ENCODE data around the gene SDHAF2.

The SDHAF2 gene

DNA sequence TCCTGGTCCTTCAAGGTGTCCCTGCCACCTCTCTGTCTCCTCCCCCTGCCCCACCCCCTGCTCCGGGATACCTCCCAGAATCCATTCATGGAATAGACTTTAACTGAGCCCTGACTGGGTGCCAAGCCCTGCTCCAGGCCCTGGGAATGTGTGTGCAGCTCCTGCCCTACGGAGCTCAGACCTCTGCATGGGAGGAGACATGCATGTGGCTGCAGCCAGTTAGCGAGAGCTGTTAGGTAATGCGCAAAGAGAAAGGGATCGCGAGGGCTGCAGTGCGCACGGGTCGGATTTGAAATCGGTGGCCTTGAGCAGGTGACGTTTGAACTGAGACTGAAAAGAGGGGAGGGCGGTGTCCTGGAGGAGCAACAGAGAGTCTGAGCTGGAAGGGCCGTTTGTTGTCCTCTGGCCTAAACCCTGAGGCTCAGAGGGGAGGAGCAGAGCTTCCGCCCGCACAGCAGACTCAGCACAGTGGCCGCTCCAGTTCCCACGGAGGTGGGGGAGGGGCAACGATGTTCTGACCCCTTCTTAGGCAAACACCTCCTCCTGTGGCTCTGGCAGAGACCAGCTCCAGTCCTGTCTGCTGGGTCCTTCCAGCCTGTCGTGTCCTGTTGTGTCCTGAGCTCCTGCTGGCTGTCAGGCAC is 58.8 kb downstream of the SDHAF2 start:
- no peaks in the 10 kb centered on the region for H3F3A ChIP-seq (ENCODE audit: insufficient read depth, low read length)
- H3K27ac ChIP-seq (ENCODE audit: low read depth, low read length, poor library complexity, severe bottlenecking) = no peak overlapping the region
- H3K4me1 ChIP-seq (ENCODE audit: insufficient read depth, low read length, severe bottlenecking) = no peaks in the 10 kb centered on the region
- no peaks in the 10 kb centered on the region for H4K20me1 ChIP-seq (ENCODE audit: insufficient read depth, low read length)
- H3K9me2 ChIP-seq (ENCODE audit: low read depth, low read length) = no peaks in the 10 kb centered on the region
- H2AFZ ChIP-seq (ENCODE audit: low read length) = no peak overlapping the region
- peaks cover 13% of the 10 kb centered on the region; the same call in 1 of the 2 replicates for H3K27me3 ChIP-seq (ENCODE audit: insufficient read depth, low read length)
- H3K36me3 ChIP-seq (ENCODE audit: insufficient read depth, low read length) = no peaks in the 10 kb centered on the region
- no peaks in the 10 kb centered on the region for H3K79me2 ChIP-seq (ENCODE audit: insufficient read depth, low read length)
- no peak overlapping the region for H3K4me3 ChIP-seq (ENCODE audit: low read depth, low read length, poor library complexity, severe bottlenecking)
- H3K4me2 ChIP-seq (ENCODE audit: low read length) = no peak overlapping the region
- H3K9me3 ChIP-seq (ENCODE audit: low read length) = no peaks in the 10 kb centered on the region
- no peak for TF ChIP-seq EZH2 (IDR thresholded peaks at IDR 0.05; ENCODE audit: borderline replicate concordance, low read length)
- TF ChIP-seq, protein P1, sequence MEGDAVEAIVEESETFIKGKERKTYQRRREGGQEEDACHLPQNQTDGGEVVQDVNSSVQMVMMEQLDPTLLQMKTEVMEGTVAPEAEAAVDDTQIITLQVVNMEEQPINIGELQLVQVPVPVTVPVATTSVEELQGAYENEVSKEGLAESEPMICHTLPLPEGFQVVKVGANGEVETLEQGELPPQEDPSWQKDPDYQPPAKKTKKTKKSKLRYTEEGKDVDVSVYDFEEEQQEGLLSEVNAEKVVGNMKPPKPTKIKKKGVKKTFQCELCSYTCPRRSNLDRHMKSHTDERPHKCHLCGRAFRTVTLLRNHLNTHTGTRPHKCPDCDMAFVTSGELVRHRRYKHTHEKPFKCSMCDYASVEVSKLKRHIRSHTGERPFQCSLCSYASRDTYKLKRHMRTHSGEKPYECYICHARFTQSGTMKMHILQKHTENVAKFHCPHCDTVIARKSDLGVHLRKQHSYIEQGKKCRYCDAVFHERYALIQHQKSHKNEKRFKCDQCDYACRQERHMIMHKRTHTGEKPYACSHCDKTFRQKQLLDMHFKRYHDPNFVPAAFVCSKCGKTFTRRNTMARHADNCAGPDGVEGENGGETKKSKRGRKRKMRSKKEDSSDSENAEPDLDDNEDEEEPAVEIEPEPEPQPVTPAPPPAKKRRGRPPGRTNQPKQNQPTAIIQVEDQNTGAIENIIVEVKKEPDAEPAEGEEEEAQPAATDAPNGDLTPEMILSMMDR (IDR thresholded peaks at IDR 0.05; ENCODE audit: low read length) = no peak
- no peak overlapping the region for H3K9ac ChIP-seq (ENCODE audit: low read length)

DNA sequence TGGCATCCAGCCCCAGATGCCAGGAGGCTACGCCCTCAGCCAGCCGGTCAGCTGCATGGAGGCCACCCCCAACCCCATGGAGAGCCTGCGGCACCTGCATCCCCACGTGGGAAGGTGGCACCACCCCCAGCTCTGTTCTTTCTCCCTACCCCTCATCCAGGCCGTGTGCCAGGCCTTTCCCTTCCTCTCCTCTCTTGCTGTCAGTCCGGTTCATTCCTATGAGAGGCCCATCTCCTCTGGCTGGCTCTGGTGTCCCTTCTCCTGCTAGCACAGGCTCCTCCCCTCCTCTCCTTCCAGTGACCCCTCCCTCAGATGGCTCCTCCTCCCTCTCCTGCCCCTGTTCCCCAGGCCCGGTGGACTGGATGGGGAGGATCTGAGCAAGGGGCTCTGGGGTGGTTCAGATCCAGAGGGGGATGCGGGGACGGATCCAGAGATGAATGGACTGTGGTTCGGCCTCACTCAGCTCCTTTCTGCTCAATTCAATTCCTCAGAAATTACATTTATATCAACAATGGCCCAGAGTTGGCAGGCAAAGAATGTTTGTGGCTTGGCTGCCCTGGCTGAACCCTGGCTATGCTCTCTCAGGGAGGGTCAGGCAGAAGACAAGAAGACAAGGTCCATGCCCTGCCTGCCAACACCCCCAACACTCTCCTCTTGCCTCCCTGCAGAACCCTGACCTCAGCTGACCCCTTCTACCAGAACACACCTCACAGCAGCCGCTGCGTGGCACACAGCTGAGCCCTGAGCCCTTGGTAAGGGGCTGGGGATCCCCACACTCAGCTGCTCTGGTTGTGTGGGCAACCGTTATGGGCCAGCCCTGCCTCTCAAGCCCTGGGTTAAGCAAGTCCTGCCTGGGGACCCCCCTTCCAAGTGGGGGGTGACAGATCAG is 60.2 kb downstream of the SDHAF2 start:
- H3K36me3 ChIP-seq (ENCODE audit: insufficient read depth, low read length) = no peaks in the 10 kb centered on the region
- peaks cover 5% of the 10 kb centered on the region; the same call in 1 of the 2 replicates for H3K27me3 ChIP-seq (ENCODE audit: insufficient read depth, low read length)
- H3K9me3 ChIP-seq (ENCODE audit: low read length) = no peaks in the 10 kb centered on the region
- no peak for TF ChIP-seq EZH2 (IDR thresholded peaks at IDR 0.05; ENCODE audit: borderline replicate concordance, low read length)
- TF ChIP-seq, protein P1 (IDR thresholded peaks at IDR 0.05; ENCODE audit: low read length) = no peak
- no peak overlapping the region for H3K4me2 ChIP-seq (ENCODE audit: low read length)
- H3K4me3 ChIP-seq (ENCODE audit: low read depth, low read length, poor library complexity, severe bottlenecking) = no peak overlapping the region
- H3K9me2 ChIP-seq (ENCODE audit: low read depth, low read length) = no peaks in the 10 kb centered on the region
- no peak overlapping the region for H2AFZ ChIP-seq (ENCODE audit: low read length)
- H3K79me2 ChIP-seq (ENCODE audit: insufficient read depth, low read length) = no peaks in the 10 kb centered on the region
- H3K4me1 ChIP-seq (ENCODE audit: insufficient read depth, low read length, severe bottlenecking) = no peaks in the 10 kb centered on the region
- H3K27ac ChIP-seq (ENCODE audit: low read depth, low read length, poor library complexity, severe bottlenecking) = no peak overlapping the region
- H3F3A ChIP-seq (ENCODE audit: insufficient read depth, low read length) = no peaks in the 10 kb centered on the region
- H4K20me1 ChIP-seq (ENCODE audit: insufficient read depth, low read length) = no peaks in the 10 kb centered on the region
- H3K9ac ChIP-seq (ENCODE audit: low read length) = no peak overlapping the region

DNA sequence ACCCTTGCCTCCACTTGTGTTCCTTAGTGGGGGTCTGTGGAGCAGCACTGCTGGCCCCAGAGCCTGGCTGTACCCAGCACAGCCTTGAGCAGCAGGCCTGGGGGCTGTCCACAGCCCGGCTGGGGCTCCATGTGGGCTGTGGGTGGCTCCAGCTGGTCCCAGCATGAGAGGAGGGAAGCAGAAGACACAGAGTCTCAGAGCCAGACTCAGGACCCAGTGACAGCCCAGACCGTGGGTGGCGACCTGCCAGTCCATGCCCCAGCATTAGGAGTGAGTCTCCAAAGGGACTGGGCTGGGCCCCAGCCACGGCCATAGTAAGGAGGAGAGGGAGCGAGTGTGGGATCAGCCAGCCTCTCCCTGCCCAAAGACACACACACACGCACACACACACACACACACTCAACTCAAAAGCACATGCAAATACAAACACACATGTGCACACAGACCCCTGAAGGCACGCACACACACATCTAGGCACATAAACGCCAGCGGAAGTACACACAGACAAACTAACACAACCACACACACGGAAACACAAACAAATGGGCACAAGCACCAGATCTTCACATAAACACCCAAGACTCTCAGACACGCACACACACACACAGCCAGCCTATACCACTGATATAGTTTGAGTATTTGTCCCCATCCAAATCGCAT is 61.9 kb downstream of the SDHAF2 start:
- H3K79me2 ChIP-seq (ENCODE audit: insufficient read depth, low read length) = no peaks in the 10 kb centered on the region
- TF ChIP-seq, protein P1 (IDR thresholded peaks at IDR 0.05; ENCODE audit: low read length) = no peak
- TF ChIP-seq EZH2 (IDR thresholded peaks at IDR 0.05; ENCODE audit: borderline replicate concordance, low read length) = no peak
- H3F3A ChIP-seq (ENCODE audit: insufficient read depth, low read length) = no peaks in the 10 kb centered on the region
- H2AFZ ChIP-seq (ENCODE audit: low read length) = no peak overlapping the region
- H3K9ac ChIP-seq (ENCODE audit: low read length) = no peak overlapping the region
- H3K4me2 ChIP-seq (ENCODE audit: low read length) = no peak overlapping the region
- no peaks in the 10 kb centered on the region for H3K9me3 ChIP-seq (ENCODE audit: low read length)
- H3K36me3 ChIP-seq (ENCODE audit: insufficient read depth, low read length) = no peaks in the 10 kb centered on the region
- no peak overlapping the region for H3K27ac ChIP-seq (ENCODE audit: low read depth, low read length, poor library complexity, severe bottlenecking)
- peaks cover 7% of the 10 kb centered on the region for H3K4me1 ChIP-seq (ENCODE audit: insufficient read depth, low read length, severe bottlenecking)
- no peaks in the 10 kb centered on the region for H3K27me3 ChIP-seq (ENCODE audit: insufficient read depth, low read length)
- no peaks in the 10 kb centered on the region for H3K9me2 ChIP-seq (ENCODE audit: low read depth, low read length)
- no peak overlapping the region for H3K4me3 ChIP-seq (ENCODE audit: low read depth, low read length, poor library complexity, severe bottlenecking)
- no peaks in the 10 kb centered on the region for H4K20me1 ChIP-seq (ENCODE audit: insufficient read depth, low read length)
